Measurements from ENCODE around the gene NLE1. TPM values are rescaled to one million over a fixed set of nuclear protein-coding genes. Genes with fewer than 3 reads are reported as not detected.
"Not testable (repeated sequence)": the region's sequence is repeated elsewhere in the genome, so short reads cannot be mapped to it uniquely, and the experiment has no call there.

Gene NLE1
- total RNA-seq, 2 donors from 2014 or later = 7.8 to 10.5 TPM

DNA sequence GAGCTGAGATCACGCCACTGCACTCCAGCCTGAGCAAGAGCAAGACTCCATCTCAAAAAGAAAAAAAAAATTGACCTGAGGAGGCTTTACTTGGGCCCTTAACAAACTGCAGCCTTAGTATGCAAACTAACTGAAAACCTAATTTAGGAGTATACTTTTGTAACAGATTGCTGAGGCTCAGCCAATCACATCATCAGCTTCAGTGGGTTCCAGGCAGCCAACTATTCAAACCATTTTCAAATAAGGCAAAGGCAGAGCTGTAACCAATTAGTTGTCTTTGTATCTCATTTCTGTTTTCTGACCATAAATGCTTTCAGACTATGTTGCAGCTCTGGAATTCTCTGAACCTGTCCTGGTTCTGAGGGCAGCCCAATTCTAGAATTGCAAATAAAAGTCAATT, 46.4 kb downstream of the NLE1 start:
- DNase-seq = no peak

DNA sequence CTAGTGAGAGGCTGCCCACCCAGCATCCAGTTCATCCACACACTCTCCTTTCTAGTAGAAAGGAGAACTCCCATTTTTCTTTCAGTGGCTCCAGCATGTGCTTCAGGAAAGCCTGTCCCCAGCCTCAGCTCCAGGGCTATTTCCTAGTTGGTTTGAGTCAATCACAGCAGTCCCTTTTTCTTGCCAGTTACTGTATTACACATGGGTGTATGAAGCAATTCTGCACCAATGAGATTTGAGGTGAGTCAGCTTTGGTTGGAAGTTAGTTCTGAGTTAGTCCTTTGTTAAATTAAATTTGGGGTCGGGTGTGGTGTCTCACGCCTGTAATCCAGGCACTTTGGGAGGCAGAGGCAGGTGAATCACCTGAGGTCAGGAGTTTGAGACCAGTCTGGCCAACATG, 47.2 kb downstream of the NLE1 start:
- intact Hi-C loops (cut with DNase I, micrococcal nuclease) = no loop called here
- DNase-seq = no peak
- ATAC-seq = no peak

More for the DNA sequence above, 46.4 kb downstream of the NLE1 start:
- no peak for ATAC-seq
- intact Hi-C loops (cut with DNase I, micrococcal nuclease) = no loop called here

DNA sequence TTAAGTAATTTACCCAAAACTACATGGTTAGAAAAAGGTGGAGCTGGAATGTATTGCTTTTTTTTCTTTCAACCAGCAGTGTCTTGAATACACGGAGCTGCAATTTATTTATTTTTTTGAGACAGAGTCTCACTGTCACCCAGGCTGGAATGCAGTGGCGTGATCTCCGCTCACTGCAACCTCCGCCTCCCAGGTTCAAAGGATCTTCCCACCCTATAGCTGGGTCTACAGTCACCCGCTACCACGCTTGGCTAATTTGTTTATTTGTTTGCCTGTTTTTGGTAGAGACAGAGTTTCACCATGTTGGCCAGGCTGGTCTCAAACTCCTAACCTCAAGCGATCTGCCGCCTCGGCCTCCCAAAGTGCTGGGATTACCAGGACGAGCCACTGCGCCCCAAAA, 51.4 kb downstream of the NLE1 start:
- ATAC-seq; intact Hi-C loops (cut with DNase I, micrococcal nuclease); DNase-seq: not testable (repeated sequence)

DNA sequence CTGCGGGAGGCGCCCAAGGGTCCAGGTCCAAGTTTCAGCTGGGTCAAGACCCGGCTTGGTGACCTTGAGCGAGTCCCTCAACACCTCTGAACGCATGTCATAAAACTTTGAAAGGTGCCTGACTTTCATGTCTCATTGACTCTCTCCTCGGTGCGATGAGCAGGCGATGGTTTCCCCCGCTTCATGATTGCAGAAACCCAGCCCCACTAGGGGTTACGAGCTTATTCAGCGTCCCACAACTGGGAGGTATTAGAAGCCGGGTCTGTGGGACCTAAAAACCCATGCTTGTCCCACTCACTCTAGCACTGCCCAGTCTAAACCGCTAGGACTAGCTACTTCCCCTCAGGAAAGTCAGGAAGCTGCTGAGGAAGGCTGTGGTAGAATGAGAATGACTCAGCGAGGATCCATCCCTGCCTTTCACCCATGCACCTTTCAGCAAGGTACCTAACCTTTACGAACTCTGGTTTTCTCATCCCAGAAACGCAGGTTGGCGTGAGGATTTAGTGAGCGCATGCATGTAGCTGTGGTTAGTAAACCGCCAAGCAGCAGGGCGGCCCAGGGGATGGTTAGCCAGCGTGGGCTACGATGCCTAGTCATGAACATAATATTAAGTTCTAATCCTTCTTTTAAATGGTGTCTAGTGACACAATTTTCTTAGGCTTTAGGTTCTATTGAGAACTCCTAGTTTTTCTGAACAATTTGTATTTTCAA, 52.4 kb downstream of the NLE1 start:
- DNase-seq = peak in 1 of 2 donors; percentile 35
- peak; percentile 4 for ATAC-seq
- intact Hi-C loops (cut with DNase I, micrococcal nuclease) = no loop called here

DNA sequence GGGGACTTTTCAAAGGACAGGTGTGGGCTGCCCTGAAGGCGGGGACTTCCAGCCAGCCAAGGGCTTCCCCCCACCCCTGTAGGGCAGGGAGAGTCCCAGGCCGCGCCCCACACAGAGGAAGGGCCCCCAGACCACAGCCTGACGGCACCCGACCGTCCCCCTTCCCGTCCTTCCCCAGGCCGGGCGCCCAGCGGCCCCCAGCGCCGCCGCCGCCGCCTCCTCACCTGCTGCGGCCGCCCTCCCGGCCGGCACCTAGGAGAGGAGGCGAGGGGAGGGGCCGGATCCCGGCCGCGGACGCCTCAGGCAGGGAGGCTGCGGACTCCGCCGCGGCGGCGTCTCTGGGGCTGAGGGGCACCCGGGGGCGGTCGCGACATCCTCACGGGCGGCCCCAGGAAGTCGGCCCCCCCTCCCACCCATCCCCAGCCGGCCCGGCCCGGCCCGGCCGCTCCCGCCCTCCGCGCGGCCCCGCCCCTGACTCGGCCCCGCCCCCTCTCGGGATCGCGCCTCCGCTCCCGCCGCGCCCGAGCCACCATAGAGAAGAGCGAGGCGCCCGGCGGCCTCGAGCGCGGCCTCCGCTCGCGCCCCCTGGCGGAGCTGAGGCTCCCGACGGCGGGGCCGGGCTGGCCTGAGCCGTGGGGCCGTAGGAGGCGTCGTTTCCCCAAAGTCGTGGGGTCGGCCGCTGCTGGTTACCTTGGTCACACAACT, 53.1 kb downstream of the NLE1 start:
- intact Hi-C loops (cut with DNase I, micrococcal nuclease) = no loop called here
- DNase-seq (peak; percentile 80 to 91), ATAC-seq (peak; percentile 76)

DNA sequence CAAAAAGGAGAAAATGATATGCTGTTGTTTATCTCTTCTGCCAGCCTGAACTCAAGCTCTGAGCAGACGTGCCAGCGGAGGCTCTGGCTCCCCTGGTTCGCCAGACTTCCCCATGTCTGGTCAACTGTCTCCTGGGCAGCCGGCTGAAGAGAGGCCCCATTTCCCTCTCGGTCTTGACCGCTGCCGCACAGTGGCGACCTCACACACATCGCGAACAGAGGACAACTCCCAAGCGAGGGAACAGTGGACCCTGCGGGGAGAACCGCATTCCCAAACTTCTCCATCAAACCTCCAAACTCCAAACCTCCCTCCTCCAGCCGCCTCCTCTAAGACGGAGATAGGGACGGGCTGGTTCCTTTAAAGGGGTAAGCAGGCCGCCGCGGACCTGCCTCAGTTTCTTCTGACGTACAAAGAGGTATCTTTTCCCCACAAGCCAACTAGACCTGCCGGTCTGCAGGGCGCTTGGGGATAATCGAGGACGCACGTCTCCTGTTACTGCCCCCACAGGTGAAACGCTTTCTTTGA, 53.7 kb downstream of the NLE1 start:
- ATAC-seq (peak; percentile 23), DNase-seq (peak; percentile 67 to 68)
- intact Hi-C loops (cut with DNase I, micrococcal nuclease) = no loop called here

DNA sequence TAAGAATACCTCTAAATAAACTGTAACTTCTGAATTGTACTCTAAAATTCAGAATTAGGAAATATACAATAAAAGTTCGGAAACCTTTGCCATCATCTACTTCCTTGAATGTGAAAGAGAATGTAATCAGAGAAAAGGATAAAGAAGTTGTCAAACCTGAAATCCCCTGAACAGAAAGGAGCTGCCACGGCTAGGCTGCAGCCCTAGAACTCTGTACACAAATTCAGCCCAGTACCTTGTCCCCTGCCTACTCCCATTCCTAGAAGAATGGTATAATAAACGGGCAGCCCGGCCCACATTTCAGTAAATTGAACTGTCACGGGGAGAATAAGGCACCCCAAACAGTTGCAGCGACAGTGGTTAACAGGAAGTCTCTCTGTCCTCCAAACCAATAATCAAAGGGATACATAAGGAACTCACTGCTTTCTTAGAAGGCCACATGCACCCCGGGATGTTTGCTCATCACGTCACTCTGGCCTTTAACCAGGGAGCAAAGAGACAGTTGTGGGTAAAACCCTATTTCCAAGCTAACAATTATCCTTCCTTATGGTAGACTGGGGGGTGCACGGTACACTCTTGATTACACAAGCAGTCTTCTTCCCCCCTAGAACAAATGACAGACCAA, 54.3 kb downstream of the NLE1 start:
- intact Hi-C loops (cut with DNase I, micrococcal nuclease) = no loop called here
- ATAC-seq (peak; percentile 62), DNase-seq (peak; percentile 65 to 83)

DNA sequence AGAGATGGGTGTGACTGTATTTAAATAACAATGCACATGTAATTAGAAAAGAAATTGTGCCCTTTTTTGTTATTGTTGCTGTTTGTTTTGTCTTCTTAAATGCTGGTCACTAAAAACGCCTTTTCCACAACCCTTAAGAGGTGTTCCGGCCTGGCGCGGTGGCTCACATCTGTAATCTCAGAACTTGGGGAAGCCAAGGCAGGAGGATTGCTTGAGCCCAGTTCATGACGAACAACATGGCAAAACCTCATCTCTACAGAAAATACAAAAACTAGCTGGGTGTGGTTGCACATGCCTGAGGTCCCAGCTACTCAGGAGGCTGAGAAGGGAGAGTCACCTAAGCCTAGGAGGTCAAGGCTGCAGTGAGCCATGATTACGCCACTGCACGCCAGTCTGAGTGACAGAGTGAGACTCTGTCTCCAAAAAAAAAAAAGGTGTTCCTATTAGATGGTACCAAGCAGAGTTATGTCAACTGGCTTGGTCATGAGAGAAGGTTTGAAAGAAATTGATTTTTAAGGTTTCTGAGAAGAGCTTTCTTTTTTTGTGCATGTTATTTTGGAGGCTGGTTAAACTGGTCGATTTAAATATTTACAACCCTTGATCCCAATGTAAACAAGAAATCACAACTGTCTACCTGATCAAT, 55.1 kb downstream of the NLE1 start:
- ATAC-seq (no peak), DNase-seq (peak in 1 of 2 donors; percentile 28)
- intact Hi-C loops (cut with DNase I, micrococcal nuclease) = no loop called here

DNA sequence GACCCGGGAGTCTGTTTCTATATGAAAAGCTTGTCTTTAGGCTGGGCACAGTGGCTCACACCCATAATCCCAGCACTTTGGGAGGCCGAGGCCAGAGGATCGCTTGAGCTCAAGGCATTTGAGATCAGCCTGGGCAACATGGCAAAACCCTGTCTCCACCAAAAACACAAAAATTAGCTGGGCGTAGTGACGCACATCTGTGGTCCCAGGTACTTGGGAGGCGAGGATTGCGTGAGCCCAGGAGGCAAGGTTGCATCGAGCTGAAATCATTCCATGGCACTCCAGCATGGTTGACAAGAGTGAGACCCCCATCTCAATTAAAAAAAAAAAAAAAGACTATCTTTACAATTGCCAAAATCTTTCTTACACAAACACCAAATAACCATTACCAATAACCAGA, 55.9 kb downstream of the NLE1 start:
- no peak for ATAC-seq
- intact Hi-C loops (cut with DNase I, micrococcal nuclease) = no loop called here
- no peak for DNase-seq

DNA sequence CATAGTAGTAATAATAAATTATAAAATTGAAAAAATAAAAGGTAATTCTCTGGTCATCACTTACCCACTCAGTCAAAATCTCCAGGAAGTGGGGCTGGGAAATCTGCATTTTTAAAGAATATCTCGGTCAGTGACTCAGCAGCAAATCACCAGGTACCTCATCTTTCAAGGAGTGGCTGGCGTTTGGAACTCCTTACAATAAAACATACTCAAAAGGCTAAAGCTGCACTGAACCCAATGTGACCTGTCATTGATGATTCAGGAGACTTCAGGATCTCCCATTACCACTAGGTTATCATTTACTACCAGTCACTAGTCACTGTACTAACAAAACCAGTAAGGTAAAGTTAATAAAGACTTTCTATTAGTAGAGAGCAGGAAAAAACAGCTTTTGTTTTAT, 57.1 kb downstream of the NLE1 start:
- ATAC-seq (no peak), DNase-seq (no peak)
- intact Hi-C loops (cut with DNase I, micrococcal nuclease) = no loop called here

DNA sequence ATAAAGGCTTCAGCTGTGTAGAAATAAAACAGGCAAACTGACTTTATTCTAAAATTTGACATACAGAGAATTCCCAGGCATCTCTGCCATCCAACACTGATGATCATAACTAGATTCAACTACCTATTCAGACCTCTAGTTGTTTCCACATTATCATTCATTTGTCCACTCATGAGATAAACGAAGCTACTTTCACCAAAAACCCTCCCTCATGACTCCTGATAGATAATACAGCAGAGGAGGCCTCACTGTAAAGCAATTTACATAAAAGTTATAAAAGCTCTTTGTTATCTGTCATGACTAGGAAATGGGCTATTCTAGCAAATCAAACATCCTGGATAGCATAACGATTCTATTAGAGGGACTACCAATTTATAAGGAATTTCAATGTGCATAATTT, 59.0 kb downstream of the NLE1 start:
- intact Hi-C loops (cut with DNase I, micrococcal nuclease) = no loop called here
- no peak for ATAC-seq
- DNase-seq = no peak

DNA sequence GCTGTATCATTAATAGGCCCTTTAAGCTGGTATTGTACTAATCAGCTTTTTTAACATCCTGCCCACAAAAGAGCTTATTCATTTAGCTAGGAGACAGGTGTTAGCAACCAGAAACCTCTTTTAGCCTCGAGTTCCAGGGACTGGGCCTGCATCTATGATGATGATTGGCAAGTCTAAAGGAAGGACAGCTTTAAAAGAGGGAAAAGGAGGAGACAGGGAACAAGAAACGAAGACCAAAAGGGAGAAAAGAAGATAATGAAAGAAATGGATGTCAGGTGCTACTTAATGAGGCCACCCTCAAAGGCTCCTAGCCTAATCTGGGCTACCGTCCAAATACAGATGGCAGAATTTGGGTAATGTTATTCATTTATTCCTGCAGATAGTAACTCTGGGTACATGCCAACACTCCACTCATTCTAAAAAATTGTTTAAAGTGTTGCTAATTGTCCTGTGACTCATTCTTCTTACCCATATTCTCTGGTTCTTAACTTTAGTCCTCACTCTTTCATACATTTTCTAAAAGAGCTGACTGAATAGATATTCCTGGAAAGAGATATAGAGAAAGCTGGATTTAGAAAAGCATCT, 59.9 kb downstream of the NLE1 start:
- intact Hi-C loops (cut with DNase I, micrococcal nuclease) = no loop called here
- DNase-seq = no peak
- no peak for ATAC-seq

DNA sequence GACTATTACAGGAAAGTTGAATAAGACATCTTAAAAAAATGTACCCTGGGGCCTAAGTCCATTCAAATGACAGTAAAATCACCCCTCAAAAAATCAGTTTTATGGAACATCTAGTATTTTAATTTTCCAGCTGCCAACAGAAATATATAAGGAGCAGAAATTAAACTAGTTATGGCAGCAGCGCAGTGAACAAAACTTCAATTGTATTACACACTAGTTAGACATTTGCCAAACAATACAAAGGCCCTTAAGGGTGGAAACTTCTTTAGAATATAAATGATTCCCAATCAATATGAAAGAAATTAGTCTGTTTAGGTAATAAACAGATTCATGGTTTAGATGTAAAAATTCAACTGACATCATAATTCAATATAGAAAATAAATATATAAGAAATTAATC, 60.5 kb downstream of the NLE1 start:
- ATAC-seq (no peak), DNase-seq (no peak)
- intact Hi-C loops (cut with DNase I, micrococcal nuclease) = no loop called here

DNA sequence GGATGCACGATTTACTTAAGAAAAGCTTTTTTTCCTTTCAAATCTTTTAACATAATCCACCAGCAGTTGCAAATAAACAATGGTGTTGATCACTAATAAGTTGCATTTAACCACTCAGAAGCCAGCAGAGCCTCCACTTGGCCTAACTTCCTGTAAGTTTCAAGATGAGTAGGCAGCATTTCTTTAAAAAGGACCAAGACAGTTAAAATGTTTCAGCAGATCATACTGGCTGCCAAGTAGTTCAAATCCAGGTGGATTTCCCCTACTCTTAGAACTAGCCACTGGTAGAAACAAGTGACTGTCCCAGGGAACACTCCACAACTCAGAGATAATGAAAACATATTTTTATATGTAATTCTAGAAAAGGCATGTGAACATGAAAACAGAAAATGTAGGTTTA, 61.6 kb downstream of the NLE1 start:
- intact Hi-C loops (cut with DNase I, micrococcal nuclease) = no loop called here
- DNase-seq = no peak
- ATAC-seq = no peak

DNA sequence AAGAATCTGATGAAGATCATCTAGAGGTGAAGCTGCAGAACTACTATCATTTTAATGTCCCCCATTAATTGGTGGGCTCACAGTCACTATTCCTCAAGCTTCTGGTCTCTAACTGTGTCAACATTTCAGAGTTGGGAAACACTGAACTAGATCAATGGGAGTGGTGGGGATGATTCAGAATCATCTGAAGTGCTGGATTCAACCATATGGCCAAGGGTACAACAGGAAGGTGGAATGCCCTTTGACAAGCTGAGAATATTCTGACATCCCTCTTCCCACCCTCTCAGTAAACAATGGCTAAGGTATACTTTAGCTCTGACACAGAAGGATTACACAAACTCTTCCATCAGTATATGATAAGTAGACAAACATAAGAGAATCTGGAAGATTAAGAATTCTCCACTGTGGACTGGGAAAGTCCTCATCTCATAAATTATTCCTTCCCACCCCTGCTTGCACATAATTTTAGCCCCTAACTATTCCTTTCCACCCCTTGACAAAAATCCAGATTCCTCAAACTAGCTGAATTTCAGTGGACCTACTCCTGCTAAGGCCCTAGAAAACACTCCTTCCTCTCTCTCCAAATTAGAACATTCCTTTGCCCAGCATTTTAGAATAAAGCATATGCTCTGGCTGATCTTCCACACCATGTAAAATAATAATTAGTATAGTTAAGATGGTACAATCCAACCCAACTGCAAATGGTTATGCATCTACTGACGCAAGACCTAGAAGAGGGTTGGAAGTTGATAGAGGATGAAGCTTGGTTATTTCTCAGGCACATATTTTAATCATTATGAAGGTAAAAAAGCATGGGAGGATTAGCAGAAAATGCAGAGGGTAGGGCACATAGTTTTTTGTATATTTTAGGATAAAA, 62.3 kb downstream of the NLE1 start:
- peak; percentile 90 for ATAC-seq
- DNase-seq = no peak
- intact Hi-C loops (cut with DNase I, micrococcal nuclease) = loop anchor here in 1 of 2 donors (10.0 kb wide), 1 partner anchor 75 kb away; no protein-coding TSS in a partner anchor
